GM18502 (cell line): ENCODE results near the gene CD8B2.
"Not testable (repeated sequence)": the region's sequence is repeated elsewhere in the genome, so short reads cannot be mapped to it uniquely, and the experiment has no call there.

Source experiments
- ATAC-seq: cut with Tn5 transposase; IDR thresholded peaks from one replicate; pipeline ENCODE4 v1.9.1; 2021; ENCODE audit warnings: mild to moderate bottlenecking; ENCODE audit not compliant: unreplicated experiment, poor library complexity

Gene CD8B2

DNA sequence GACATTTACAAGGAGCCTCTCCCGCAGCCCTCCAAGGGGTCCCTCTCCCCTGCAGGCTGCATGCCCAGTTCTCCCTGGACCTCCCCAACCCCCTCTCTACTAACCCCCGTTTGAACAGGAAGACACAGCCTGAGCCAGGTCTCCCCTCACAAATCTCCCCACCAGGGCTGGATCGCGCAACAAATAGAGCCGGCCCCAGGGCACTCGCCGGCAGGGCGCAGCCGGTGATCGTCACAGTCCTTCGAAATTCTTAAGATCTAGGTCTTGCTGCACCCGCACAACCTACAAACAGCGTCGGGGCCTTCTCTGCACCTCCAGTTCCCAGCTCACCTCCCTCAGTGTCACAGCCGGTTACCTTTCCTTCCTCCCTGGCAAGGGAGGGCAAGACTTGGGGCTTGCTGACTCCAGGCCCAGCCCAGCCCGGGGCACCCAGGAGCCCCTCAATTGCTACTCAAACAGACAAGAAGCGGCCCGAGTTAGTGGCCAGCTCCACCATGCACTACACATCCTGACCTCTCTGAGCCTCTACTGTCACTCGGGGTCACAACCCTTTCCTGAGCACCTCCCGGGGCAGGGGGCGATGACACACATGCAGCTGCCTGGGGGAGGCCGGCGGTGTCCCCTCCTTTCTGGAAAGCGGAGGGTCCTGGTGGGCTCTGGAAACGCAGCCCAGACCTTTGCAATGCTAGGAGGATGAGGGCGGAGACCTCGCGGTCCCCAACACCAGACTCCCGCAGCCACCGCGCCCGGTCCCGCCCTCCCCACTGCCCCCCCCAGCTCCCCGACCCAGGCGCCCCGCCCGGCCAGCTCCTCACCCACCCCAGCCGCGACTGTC lies at the start of gene CD8B2:
Gene CD8B2, plus strand, starts transcription at position 814 of the 835 bp plus-strand sequence. CDS start 63 bp downstream, outside the sequence.
- ATAC-seq, result not testable (repeated sequence)

DNA sequence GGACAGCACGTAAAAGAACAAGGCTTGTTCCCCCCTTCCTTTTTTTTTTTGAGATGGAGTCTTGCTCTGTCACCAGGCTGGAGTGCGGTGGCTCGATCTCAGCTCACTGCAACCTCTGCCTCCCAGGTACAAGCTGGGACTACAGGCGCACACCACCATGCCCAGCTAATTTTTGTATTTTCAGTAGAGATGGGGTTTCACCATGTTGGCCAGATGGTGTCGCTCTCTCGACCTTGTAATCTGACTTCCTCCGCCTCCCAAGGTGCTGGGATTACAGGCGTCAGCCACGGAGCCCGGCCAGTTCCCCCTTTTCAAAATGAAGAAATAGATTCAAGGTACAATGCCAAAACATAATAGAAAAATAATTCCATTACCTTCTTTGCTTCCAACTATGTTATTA lies 25.3 kb upstream of the CD8B2 start:
- not testable (repeated sequence) for ATAC-seq

- ATAC-seq, result not testable (repeated sequence)
Measured at GRCh38 chr2:106467516-106467915, 19.6 kb upstream of the CD8B2 start.

DNA sequence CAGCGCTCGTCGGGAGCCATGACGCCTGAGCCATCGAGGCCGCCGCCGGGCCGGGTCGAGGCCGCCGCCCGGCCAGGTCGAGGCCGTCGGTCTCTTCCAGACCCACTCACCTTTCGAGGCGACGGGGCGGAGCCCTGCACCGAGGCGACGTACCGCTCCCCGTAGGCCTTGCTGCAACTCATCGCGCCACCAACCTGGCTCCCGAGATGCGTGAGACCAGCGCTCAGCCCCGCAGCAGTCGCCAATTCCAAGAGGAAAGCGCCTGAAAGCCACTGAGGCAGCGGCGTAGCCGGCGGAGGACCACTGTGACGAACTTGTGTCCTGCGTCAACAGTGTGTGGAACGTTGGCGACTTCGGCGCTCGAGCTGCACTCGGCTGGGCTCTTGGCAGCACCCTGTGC lies 19.1 kb upstream of the CD8B2 start, which contains the start of gene RGPD3:
Gene RGPD3, minus strand, starts transcription at position 307 of the 400 bp plus-strand sequence. Its CDS starts 125 bp downstream, at position 182.
- ATAC-seq, result not testable (repeated sequence)

- not testable (repeated sequence) for ATAC-seq
Measured at GRCh38 chr2:106470658-106471057, 16.5 kb upstream of the CD8B2 start.

DNA sequence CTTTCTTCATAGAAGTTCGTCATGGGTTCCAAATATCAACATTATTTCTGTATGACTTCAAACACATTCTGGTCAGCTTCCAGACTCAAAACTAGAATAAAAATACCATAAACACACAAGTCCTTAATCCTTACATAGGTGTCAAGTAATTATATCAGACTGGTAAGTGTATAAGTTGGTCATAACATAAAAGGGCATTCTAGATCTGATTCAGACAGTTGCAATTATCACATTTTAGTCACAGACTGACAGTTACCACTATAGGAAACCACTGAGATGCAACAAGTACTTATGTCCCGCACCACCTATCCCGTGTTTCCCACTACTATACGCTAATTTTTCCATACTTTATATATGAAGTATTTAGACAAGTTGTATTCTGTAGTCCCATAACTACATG lies 9.5 kb upstream of the CD8B2 start:
- not testable (repeated sequence) for ATAC-seq

- ATAC-seq, result not testable (repeated sequence)
Measured at GRCh38 chr2:106479563-106479962, 7.6 kb upstream of the CD8B2 start.

- ATAC-seq, result not testable (repeated sequence)
Measured at GRCh38 chr2:106487386-106488191, 425 bp downstream of the CD8B2 start.

- ATAC-seq, result not testable (repeated sequence)
Measured at GRCh38 chr2:106489701-106490100, 2.5 kb downstream of the CD8B2 start.

DNA sequence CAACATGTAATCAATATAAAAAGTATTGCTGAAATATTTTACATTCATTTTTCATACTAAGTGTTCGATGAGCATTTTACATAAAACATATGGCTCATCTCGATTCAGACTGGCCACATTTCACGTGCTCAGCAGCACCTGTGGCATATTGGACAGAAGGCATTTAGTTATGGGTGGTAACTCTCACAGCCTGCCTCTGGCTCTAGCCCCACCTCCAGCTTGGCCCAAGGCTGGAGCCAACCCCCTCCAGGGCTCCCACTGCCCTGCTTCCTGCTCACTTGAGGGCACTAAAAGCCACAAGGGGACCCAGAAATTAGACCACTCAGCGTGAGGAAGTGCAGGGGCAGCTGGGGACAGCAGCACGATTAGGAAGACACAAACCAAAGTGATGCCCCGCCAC lies 5.2 kb downstream of the CD8B2 start:
- ATAC-seq, result not testable (repeated sequence)

- ATAC-seq, result not testable (repeated sequence)
Measured at GRCh38 chr2:106492913-106493312, 5.7 kb downstream of the CD8B2 start.

DNA sequence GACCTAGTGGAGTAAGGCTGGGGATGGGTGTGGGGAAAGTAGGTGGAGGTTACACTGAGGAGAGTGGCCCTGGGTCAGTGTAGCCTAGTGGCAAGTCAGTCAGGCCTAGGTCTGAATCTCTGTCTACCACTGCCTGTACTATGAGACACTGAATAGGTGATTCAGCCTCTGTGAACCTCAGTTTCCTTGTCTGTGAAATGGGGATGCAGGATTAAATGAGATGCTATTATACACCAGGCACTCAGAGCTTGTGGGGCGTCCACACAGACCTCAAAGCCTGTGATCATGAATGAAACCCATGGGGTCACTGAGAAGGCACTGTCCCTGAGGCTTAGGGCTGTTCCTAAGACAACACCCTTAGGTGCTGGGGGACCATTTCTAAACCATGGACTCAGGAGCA lies 11.4 kb downstream of the CD8B2 start:
- not testable (repeated sequence) for ATAC-seq

GRCh38 chr2:106500350-106500749 lies 13.2 kb downstream of the CD8B2 start:
- not testable (repeated sequence) for ATAC-seq

- ATAC-seq, result not testable (repeated sequence)
Measured at GRCh38 chr2:106502351-106502750, 15.2 kb downstream of the CD8B2 start.

DNA sequence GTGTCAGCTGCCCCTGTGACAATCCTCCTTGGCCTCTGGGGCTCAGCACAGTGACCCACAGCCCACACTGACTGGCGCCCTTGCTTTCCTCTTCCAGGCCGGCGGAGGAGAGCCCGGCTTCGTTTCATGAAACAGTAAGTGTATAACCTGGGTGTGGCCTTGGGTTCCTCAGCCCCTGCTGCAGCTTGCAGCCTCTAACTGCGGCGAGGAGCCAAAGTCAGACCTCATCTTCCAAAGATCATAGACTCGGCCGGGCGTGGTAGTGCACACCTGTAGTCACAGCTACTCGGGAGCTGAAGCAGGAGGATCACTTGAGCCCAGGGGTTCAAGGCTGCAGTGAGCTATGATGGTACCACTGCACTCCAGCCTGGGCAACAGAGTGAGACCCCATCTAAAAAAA lies 17.0 kb downstream of the CD8B2 start:
- ATAC-seq, result not testable (repeated sequence)

DNA sequence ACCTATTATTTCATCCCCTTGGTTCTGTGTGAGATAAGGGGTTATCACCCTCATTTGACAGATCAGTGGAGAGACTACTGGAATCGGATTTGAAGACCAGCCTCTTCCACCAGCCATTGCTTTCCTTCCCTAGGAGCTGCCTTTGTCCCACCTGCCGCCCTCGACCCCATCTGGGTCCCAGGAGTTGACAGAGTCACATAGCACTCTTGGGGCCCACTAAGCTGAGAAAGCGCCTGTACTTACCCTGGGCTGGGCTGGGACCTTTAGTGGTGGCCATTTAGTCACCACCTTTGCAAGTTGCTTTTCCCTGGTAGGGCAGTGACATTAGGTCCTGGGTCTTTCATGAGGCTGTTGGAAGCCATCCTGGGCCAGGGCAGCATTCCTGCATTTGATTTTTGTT lies 17.6 kb downstream of the CD8B2 start:
- ATAC-seq, result not testable (repeated sequence)

DNA sequence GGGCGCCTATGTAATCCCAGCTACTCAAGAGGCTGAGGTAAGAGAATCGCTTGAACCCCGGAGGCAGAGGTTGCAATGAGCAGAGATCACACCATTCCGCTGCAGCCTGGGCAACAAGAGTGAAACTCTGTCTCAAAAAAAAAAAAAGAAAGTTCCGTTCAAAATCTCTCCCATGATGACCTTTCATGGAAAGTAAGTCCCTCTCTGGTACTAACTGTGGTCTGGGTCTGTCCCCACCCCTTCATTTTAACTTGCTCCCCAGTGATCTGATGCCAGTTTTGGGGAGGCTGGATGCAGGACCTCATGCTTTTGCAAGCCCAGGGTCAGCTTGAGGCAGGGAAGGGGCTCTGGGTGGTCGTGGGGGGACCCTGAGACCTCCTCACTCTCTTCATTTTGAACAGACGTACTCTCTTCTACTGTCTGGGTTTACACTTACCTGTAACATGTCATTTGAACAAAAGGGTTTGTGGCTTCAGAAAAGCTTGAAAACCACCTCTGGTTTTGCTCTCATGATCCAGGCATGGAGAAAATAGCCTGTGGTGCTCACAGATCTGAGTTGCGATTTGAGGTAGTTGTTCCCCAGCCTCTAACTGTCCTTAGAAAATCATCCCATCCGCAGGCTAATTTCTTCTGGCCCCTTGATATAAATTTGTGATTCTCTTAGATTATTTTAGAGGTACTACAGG lies 19.0 kb downstream of the CD8B2 start:
- ATAC-seq, result not testable (repeated sequence)

GRCh38 chr2:106508660-106509373 lies 21.7 kb downstream of the CD8B2 start:
- not testable (repeated sequence) for ATAC-seq

GRCh38 chr2:106509374-106509770 lies 22.2 kb downstream of the CD8B2 start:
- ATAC-seq, result not testable (repeated sequence)

- not testable (repeated sequence) for ATAC-seq
Measured at GRCh38 chr2:106510791-106511190, 23.6 kb downstream of the CD8B2 start.
